HCT116 (cell line): ENCODE results near the gene CASTOR1. TPM values are rescaled to one million over a fixed set of nuclear protein-coding genes. Genes with fewer than 3 reads are reported as not detected.

Experiments
- ATAC-seq: fragments of 200-7000 bp; cut with Tn5 transposase; 2 replicates; pipeline ENCODE4 v1.9.1; 2020; ENCODE audit warnings: mild to moderate bottlenecking, moderate library complexity
- BruUV-seq: library from RNA; stranded (reverse); fragments of 400-500 nt; replicated peaks from 2 replicates; lab custom pipeline; 2021; lab: Mats Ljungman, UMichigan
- CTCF ChIA-PET: fragments of 300-600 bp; sonication (Branson Sonifier 250); formaldehyde crosslinking; loops from one replicate; lab custom pipeline; 2021; ENCODE audit warnings: antibody characterized with exemption; lab: Charles Lee
- POLR2A ChIA-PET: fragments of 300-600, 350-600 bp; sonication (Branson Sonifier 250); formaldehyde crosslinking; loops from one replicate; lab custom pipeline; 2021; ENCODE audit warnings: antibody characterized with exemption; lab: Charles Lee
- RAD21 ChIA-PET, 2 experiments: fragments of 300-600 bp; sonication (Branson Sonifier 250); formaldehyde crosslinking; loops; one replicate each; lab custom pipeline; 2023; ENCODE audit warnings: low total read pairs in 2 of 2; ENCODE audit not compliant: uncharacterized antibody in 2 of 2, unreplicated experiment in 2 of 2, low non-redundant PET in 1 of 2; lab: Charles Lee
- DNase-seq: peaks from one replicate; pipeline ENCODE4 v3.0.0-alpha.2; 2010; ENCODE audit warnings: low read depth, low spot score
- H2AFZ ChIP-seq: fragments of 200-600 bp; shearing (Covaris generic), sonication (generic); 2 replicates; pipeline ENCODE4 v1.6.1; 2017; ENCODE audit warnings: low read depth, mixed run types, mixed read lengths, antibody characterized with exemption, low read length; ENCODE audit not compliant: poor library complexity, severe bottlenecking
- H3K27ac ChIP-seq: 2 replicates; pipeline ENCODE4 v1.5.1; 2012; ENCODE audit warnings: low read depth, low read length
- H3K27me3 ChIP-seq: fragments of 200-600 bp; sonication (generic); 2 replicates; pipeline ENCODE4 v1.6.1; 2016; ENCODE audit warnings: mixed run types, low read length, mixed read lengths; ENCODE audit not compliant: insufficient read depth
- H3K36me3 ChIP-seq, 2 experiments: fragments of 200-500 bp in 1 of 2; fragments of 200-600 bp in 1 of 2; sonication (Bioruptor generic) in 1 of 2; sonication (generic) in 1 of 2; 2 replicates each; pipeline versions ENCODE4 v1.5.1 to v1.6.1; 2014 to 2016; ENCODE audit warnings: low read length in 2 of 2, inconsistent platforms in 1 of 2, mixed read lengths in 1 of 2, mixed run types in 1 of 2; ENCODE audit not compliant: insufficient read depth in 2 of 2, control insufficient read depth in 1 of 2
- H3K4me1 ChIP-seq, 2 experiments: fragments of 200-600 bp in 1 of 2; sonication (generic) in 1 of 2; 2 replicates each; pipeline versions ENCODE4 v1.5.1 to v1.6.1; 2012 to 2017; ENCODE audit warnings: low read length in 2 of 2, inconsistent platforms in 1 of 2, mild to moderate bottlenecking in 1 of 2, mixed read lengths in 1 of 2, mixed run types in 1 of 2, moderate library complexity in 1 of 2; ENCODE audit not compliant: insufficient read depth in 2 of 2, control insufficient read depth in 1 of 2
- H3K4me2 ChIP-seq: fragments of 200-600 bp; sonication (generic); 2 replicates; pipeline ENCODE4 v1.6.1; 2017; ENCODE audit warnings: mixed run types, low read length, mixed read lengths
- H3K4me3 ChIP-seq, 2 experiments: fragments of 200-600 bp in 1 of 2; sonication (generic) in 1 of 2; replicated peaks in 1 of 2; 2 replicates each; pipeline ENCODE4 v1.5.1; 2011 to 2016; ENCODE audit warnings: low read length in 2 of 2, control low read depth in 1 of 2, low read depth in 1 of 2, mild to moderate bottlenecking in 1 of 2, mixed read lengths in 1 of 2, mixed run types in 1 of 2
- H3K79me2 ChIP-seq: fragments of 200-600 bp; sonication (generic); 2 replicates; pipeline ENCODE4 v1.6.1; 2017; ENCODE audit warnings: mild to moderate bottlenecking, mixed run types, low read length, moderate library complexity, mixed read lengths; ENCODE audit not compliant: insufficient read depth
- H3K9ac ChIP-seq: fragments of 200-600 bp; sonication (generic); 2 replicates; pipeline ENCODE4 v1.6.1; 2016; ENCODE audit warnings: low read length, mixed read lengths
- H3K9me2 ChIP-seq: fragments of 200-600 bp; sonication (generic), shearing (Covaris generic); 2 replicates; pipeline ENCODE4 v1.6.1; 2017; ENCODE audit warnings: mixed run types, mild to moderate bottlenecking, moderate library complexity; ENCODE audit not compliant: insufficient read depth
- H3K9me3 ChIP-seq, 2 experiments: fragments of 200-500 bp in 1 of 2; fragments of 200-600 bp in 1 of 2; sonication (Bioruptor generic) in 1 of 2; sonication (generic) in 1 of 2; 2 replicates each; pipeline ENCODE4 v1.6.1; 2014 to 2017; ENCODE audit warnings: low read length in 2 of 2, mixed read lengths in 2 of 2, inconsistent platforms in 1 of 2, low read depth in 1 of 2, mild to moderate bottlenecking in 1 of 2, mixed run types in 1 of 2, moderate library complexity in 1 of 2; ENCODE audit not compliant: control insufficient read depth in 1 of 2, insufficient read depth in 1 of 2
- H4K20me1 ChIP-seq: fragments of 200-600 bp; sonication (generic), shearing (Covaris generic); 2 replicates; pipeline ENCODE4 v1.6.1; 2017; ENCODE audit warnings: mixed run types, mild to moderate bottlenecking, moderate library complexity; ENCODE audit not compliant: insufficient read depth
- CTCF ChIP-seq, 3 experiments: fragments of 200-600 bp in 1 of 3; sonication (generic) in 1 of 3; IDR thresholded peaks in 2 of 3; conservative IDR thresholded peaks in 1 of 3; 2 replicates each; pipeline ENCODE4 v1.5.1; 2012 to 2017; ENCODE audit warnings: low read depth in 2 of 3, low read length in 2 of 3, antibody characterized with exemption in 1 of 3, borderline replicate concordance in 1 of 3, control low read depth in 1 of 3, mild to moderate bottlenecking in 1 of 3, mixed read lengths in 1 of 3, mixed run types in 1 of 3, moderate library complexity in 1 of 3; ENCODE audit not compliant: insufficient read depth in 1 of 3
- POLR2A ChIP-seq: IDR thresholded peaks from 2 replicates; pipeline ENCODE4 v1.7.0; 2011; ENCODE audit warnings: borderline replicate concordance; ENCODE audit not compliant: insufficient read depth, insufficient read length; ENCODE audit errors: extremely low read depth
- RAD21 ChIP-seq: IDR thresholded peaks from 2 replicates; pipeline ENCODE4 v1.6.1; 2012; ENCODE audit warnings: low read depth, mild to moderate bottlenecking
- intact Hi-C: fragments of 100-400 bp; cut with micrococcal nuclease; formaldehyde crosslinking; loops from 2 replicates; pipeline ENCODE4 v1.10.0; 2022
- total RNA-seq: library from RNA; stranded (reverse); gene quantifications from one replicate; pipeline ENCODE4 v1.2.1, GENCODE V29; 2021; ENCODE audit not compliant: unreplicated experiment

The CASTOR1 gene
- total RNA-seq, 1 experiment from 2014 or later, result 6.5 TPM

DNA sequence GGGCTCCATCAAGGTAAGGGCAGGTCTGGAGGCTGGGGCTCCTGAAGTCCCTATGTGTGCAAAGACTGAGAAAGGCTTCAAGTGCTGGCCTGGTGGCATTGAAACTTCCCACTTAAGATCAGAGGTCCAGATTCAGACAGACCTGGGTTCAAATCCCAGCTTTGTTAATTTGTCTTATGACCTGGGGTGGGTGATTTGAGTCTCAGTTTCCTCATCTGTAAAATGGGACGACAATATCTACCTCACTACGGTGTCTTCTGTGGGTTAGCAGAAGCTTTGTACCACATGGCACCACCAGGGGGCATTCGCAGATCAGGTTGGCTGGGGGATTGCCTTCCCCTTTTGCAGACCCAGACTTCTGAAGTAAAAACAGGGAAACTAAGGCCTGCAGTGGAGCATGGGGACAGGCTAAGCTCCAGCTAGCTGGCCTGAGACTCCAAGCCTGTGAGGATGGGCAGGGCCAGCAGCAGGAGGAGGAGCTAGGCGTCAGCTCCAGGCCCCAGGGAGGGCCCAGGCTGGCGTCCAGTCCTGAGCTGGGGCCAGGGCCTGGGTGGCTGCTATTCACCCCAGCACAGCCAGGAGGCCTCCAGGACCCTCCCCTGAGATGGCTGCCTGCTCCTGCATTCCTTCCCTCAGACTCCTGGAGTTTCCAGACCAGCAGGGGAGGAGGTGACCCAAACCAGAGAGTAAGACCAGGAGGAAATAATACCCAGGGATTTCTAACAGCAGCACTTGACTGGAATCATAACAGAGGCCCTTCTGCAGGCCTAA is 1.5 kb downstream of the CASTOR1 start:
- peaks cover 0 to 2% of the 10 kb centered on the region in 2 experiments; a peak in 2 of 4 replicates for H3K36me3 ChIP-seq
- peak overlapping the region; percentile 65 to 80; a peak in 3 of 4 replicates for H3K4me3 ChIP-seq
- TSS peak; percentile 32 for BruUV-seq
- POLR2A ChIA-PET, result interaction anchor here (0.9 to 1.9 kb wide), 11 partner anchors 28 to 138 kb away, joined by 3 to 10 read pairs (median 6); partner anchors contain the start of genes CCDC157, MTFP1, RNF215 and SEC14L2
- no peaks in the 10 kb centered on the region for H4K20me1 ChIP-seq
- intact Hi-C loops, result loop anchor here (1.0 to 5.0 kb wide), 4 partner anchors 25 to 180 kb away; partner anchors contain the start of genes MTFP1 and RNF215
- no peak overlapping the region for H2AFZ ChIP-seq
- CTCF ChIA-PET, result interaction anchor here (0.7 to 5.4 kb wide), 37 partner anchors 10 to 587 kb away, joined by 3 to 81 read pairs (median 5); partner anchors contain the start of genes CCDC157, RNF215, SEC14L2 and SF3A1
- H3K9me3 ChIP-seq, result no peaks in the 10 kb centered on the region
- no peaks in the 10 kb centered on the region for H3K79me2 ChIP-seq
- peak; percentile 91 for TF ChIP-seq RAD21
- TF ChIP-seq CTCF (IDR thresholded peaks at IDR 0.05 in 2 of 3, conservative IDR thresholded peaks at IDR 0.05 in 1 of 3; ENCODE audit: borderline replicate concordance in 1 of 3, insufficient read depth in 1 of 3, low read depth in 2 of 3, low read length in 2 of 3), result peak; percentile 68 to 93 (median 86)
- no peak for TF ChIP-seq POLR2A
- H3K9ac ChIP-seq, result peak overlapping the region; percentile 23; the same call in 1 of the 2 replicates
- ATAC-seq (peak; percentile 73), DNase-seq (peak; percentile 89)
- peaks cover 37 to 57% of the 10 kb centered on the region in 2 experiments for H3K4me1 ChIP-seq
- no peaks in the 10 kb centered on the region for H3K9me2 ChIP-seq
- RAD21 ChIA-PET, result interaction anchor here (0.7 to 2.0 kb wide), 19 partner anchors 19 to 199 kb away, joined by 3 to 21 read pairs (median 3); partner anchors contain the start of genes RNF215 (in 2 of the 2), TBC1D10A (in 2 of the 2), MTFP1 (in 1 of the 2) and SEC14L2 (in 1 of the 2)
- H3K27me3 ChIP-seq, result no peaks in the 10 kb centered on the region
- H3K4me2 ChIP-seq, result peak overlapping the region; percentile 97
- peak overlapping the region; percentile 53 for H3K27ac ChIP-seq
